Tracheal epithelial cell (primary cell): ENCODE measurements around the gene TMEM108. TPM values are rescaled to one million over a fixed set of nuclear protein-coding genes. Genes with fewer than 3 reads are reported as not detected.

Source experiments
- total RNA-seq: library from RNA; depleted of rRNA; stranded (reverse); fragments of >200 nt; gene quantifications from 2 replicates; pipeline ENCODE4 v1.2.1, GENCODE V29; 2014

The TMEM108 gene
- not detected in 2 replicates for total RNA-seq

DNA sequence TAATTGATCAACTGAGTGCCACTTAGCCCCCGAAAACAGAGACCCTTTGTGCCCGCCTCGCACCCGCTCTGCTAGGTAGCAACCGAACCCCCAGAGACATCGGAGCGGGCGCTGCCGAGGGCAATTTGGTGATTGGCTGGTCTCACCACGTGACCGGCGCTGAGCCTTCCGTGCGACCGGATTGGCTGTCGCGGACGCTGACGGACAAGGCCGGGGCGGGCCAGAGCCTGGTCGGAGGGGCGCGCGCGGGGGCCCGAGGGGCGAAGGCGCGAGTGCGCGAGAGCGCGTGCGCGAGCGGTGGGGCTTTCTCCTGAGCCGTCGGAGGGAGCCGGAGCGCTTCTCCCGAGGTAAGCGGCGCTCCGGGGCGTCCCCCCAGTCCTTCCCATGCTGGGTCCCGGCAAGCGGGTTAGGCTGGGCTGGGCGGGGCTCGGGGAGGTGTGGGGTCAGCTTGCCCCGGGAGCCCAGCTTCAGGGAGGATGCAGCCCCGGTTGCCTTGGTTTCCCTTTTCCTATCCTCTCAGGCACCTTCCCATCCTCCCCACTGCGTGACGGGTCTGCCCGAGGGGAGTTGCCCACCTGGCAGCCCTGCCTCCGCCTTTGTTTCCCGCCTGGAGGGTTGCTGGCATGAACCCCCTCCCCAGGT is at the start of gene TMEM108:
Gene TMEM108, plus strand, starts transcription at position 303 of the 642 bp plus-strand sequence.

DNA sequence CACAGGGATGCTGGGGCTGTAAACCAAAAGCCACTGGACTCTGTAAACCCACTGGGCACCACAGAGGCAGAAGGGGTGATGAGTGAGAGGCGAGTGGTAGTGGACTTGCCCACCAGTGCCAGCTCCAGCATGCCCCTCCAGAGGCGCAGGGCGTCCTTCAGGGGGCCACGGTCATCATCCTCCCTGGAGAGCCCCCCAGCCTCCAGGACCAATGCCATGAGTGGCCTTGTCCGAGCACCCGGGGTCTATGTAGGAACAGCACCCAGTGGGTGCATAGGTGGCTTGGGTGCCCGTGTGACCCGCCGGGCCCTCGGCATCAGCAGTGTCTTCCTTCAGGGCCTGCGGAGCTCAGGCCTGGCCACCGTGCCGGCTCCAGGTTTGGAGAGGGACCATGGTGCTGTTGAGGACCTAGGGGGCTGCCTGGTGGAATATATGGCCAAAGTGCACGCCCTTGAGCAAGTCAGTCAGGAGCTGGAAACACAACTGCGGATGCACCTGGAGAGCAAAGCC is 361.9 kb downstream of the TMEM108 start, which contains the start of gene BFSP2:
Gene BFSP2, plus strand, starts transcription at position 51 of the 510 bp plus-strand sequence. Its CDS starts 28 bp downstream, at position 79.

